HepG2 (cell line): ENCODE results near the gene IWS1. TPM values are rescaled to one million over a fixed set of nuclear protein-coding genes. Genes with fewer than 3 reads are reported as not detected.

Experiments used
- ATAC-seq: fragments of 200-7000 bp; cut with Tn5 transposase; 3 replicates; pipeline ENCODE4 v1.9.1; 2020; ENCODE audit warnings: mild to moderate bottlenecking, moderate library complexity
- BruUV-seq: library from RNA; stranded (reverse); fragments of 400-500 nt; replicated peaks from 2 replicates; lab custom pipeline; 2021; lab: Mats Ljungman, UMichigan
- CTCF ChIA-PET: fragments of 300-600 bp; formaldehyde crosslinking; extraction: SDS; loops from one replicate; lab custom pipeline; 2021; ENCODE audit warnings: low total read pairs, inconsistent platforms, low intra/inter-chr PET ratio; lab: Yijun Ruan, JAX
- POLR2A ChIA-PET: fragments of 350-600 bp; sonication (Branson Sonifier 250); formaldehyde crosslinking; loops from one replicate; lab custom pipeline; 2020; ENCODE audit warnings: antibody characterized with exemption, inconsistent platforms; lab: Yijun Ruan, JAX
- DNase-seq: peaks from one replicate; pipeline ENCODE4 v3.0.0-alpha.2; 2015; ENCODE audit warnings: low spot score
- FAIRE-seq: peaks from 3 replicates; lab custom pipeline; 2011; peaks lifted over from hg19 to GRCh38; lab: Jason Lieb, UNC
- H2AFZ ChIP-seq: one replicate; pipeline ENCODE4 v1.6.1; 2011; ENCODE audit warnings: low read length, inconsistent platforms
- H3K27ac ChIP-seq: fragments of 300-600 bp; 3 replicates; pipeline ENCODE4 v1.8.0; 2011; ENCODE audit warnings: mixed run types, mild to moderate bottlenecking, mixed read lengths, low read length, inconsistent platforms; ENCODE audit not compliant: insufficient read depth; ENCODE audit errors: extremely low read length
- H3K27me3 ChIP-seq, 2 experiments: fragments of 200-600 bp in 1 of 2; 2 replicates in 1 of 2; 3 replicates in 1 of 2; pipeline versions ENCODE4 v1.6.0 to v1.8.0; 2011; ENCODE audit warnings: low read length in 2 of 2, mild to moderate bottlenecking in 2 of 2, moderate library complexity in 2 of 2, inconsistent platforms in 1 of 2; ENCODE audit not compliant: insufficient read depth in 2 of 2, control insufficient read depth in 1 of 2
- H3K36me3 ChIP-seq, 2 experiments: fragments of 200-600 bp in 1 of 2; replicated peaks in 1 of 2; 2 replicates in 1 of 2; 3 replicates in 1 of 2; pipeline versions ENCODE4 v1.5.1 to v1.8.0; 2011; ENCODE audit warnings: low read length in 2 of 2, inconsistent platforms in 1 of 2; ENCODE audit not compliant: insufficient read depth in 2 of 2, control insufficient read depth in 1 of 2
- H3K4me1 ChIP-seq: 2 replicates; pipeline ENCODE4 v1.5.1; 2012; ENCODE audit warnings: low read length, inconsistent platforms; ENCODE audit not compliant: insufficient read depth
- H3K4me2 ChIP-seq: 2 replicates; pipeline ENCODE4 v1.6.0; 2011; ENCODE audit warnings: low read depth, low read length, inconsistent platforms
- H3K4me3 ChIP-seq, 3 experiments: fragments of 200-600 bp in 1 of 3; sonication (generic), shearing (Covaris generic) in 1 of 3; replicated peaks in 1 of 3; 2 replicates each; pipeline ENCODE4 v1.5.1; 2011 to 2016; ENCODE audit warnings: low read length in 3 of 3, inconsistent platforms in 2 of 3, low read depth in 2 of 3, mild to moderate bottlenecking in 2 of 3, control low read depth in 1 of 3, mixed read lengths in 1 of 3; ENCODE audit not compliant: insufficient read depth in 1 of 3
- H3K79me2 ChIP-seq: one replicate; pipeline ENCODE4 v1.6.1; 2011; ENCODE audit warnings: low read length, inconsistent platforms; ENCODE audit not compliant: insufficient read depth
- H3K9ac ChIP-seq: 2 replicates; pipeline ENCODE4 v1.6.0; 2011; ENCODE audit warnings: mild to moderate bottlenecking, low read depth, low read length, inconsistent platforms; ENCODE audit not compliant: insufficient read depth
- H3K9me3 ChIP-seq: 2 replicates; pipeline ENCODE4 v1.5.1; 2012; ENCODE audit warnings: mild to moderate bottlenecking, low read length
- H4K20me1 ChIP-seq: 2 replicates; pipeline ENCODE4 v1.6.0; 2011; ENCODE audit warnings: inconsistent platforms, mild to moderate bottlenecking, low read length, moderate library complexity; ENCODE audit not compliant: insufficient read depth
- ATF6 ChIP-seq: sonication (generic); formaldehyde crosslinking; conservative IDR thresholded peaks from 2 replicates; pipeline ENCODE4 v1.4.0; 2020; ENCODE audit warnings: missing genetic modification reagents
- FOSL2 ChIP-seq: sonication (generic); formaldehyde crosslinking; IDR thresholded peaks from 2 replicates; pipeline ENCODE4 v1.4.0; 2020; ENCODE audit warnings: missing genetic modification reagents
- HMGXB3 ChIP-seq: sonication (generic); formaldehyde crosslinking; IDR thresholded peaks from 2 replicates; pipeline ENCODE4 v1.4.0; 2020; ENCODE audit warnings: missing genetic modification reagents, borderline replicate concordance
- HOXD1 ChIP-seq: sonication (generic); formaldehyde crosslinking; IDR thresholded peaks from 2 replicates; pipeline ENCODE4 v1.5.0; 2020; ENCODE audit warnings: missing genetic modification reagents
- JUN ChIP-seq: sonication (generic); formaldehyde crosslinking; IDR thresholded peaks from 2 replicates; pipeline ENCODE4 v1.4.0; 2020; ENCODE audit warnings: mild to moderate bottlenecking, missing genetic modification reagents
- NFYB ChIP-seq: sonication (generic); formaldehyde crosslinking; IDR thresholded peaks from 2 replicates; pipeline ENCODE4 v1.4.0; 2020; ENCODE audit warnings: missing genetic modification reagents
- NR2F2 ChIP-seq: IDR thresholded peaks from 2 replicates; pipeline ENCODE4 v1.6.1; 2012; ENCODE audit warnings: low read depth, inconsistent platforms, borderline replicate concordance
- POLR2G ChIP-seq: fragments of 200-400 bp; formaldehyde crosslinking; IDR thresholded peaks from 2 replicates; pipeline ENCODE4 v1.6.1; 2018; ENCODE audit warnings: mild to moderate bottlenecking, low read depth, low read length, moderate library complexity
- PRMT3 ChIP-seq: sonication (generic); formaldehyde crosslinking; IDR thresholded peaks from 2 replicates; pipeline ENCODE4 v1.8.1; 2022; ENCODE audit warnings: low read depth, mild to moderate bottlenecking, moderate library complexity, missing genetic modification reagents, borderline replicate concordance
- SAP130 ChIP-seq: IDR thresholded peaks from 2 replicates; pipeline ENCODE4 v1.6.1; 2016; ENCODE audit warnings: low read depth
- ZMYM4 ChIP-seq: sonication (generic); formaldehyde crosslinking; IDR thresholded peaks from 2 replicates; pipeline ENCODE4 v1.8.1; 2023; ENCODE audit warnings: mild to moderate bottlenecking, missing genetic modification reagents
- ZNF329 ChIP-seq: sonication (generic); formaldehyde crosslinking; IDR thresholded peaks from 2 replicates; pipeline ENCODE4 v1.9.0; 2021; ENCODE audit warnings: low read depth, mild to moderate bottlenecking, missing genetic modification reagents
- ZNF543 ChIP-seq: sonication (generic); formaldehyde crosslinking; IDR thresholded peaks from 2 replicates; pipeline ENCODE4 v1.4.0; 2020; ENCODE audit warnings: mild to moderate bottlenecking, missing genetic modification reagents
- ZNF615 ChIP-seq: sonication (generic); formaldehyde crosslinking; IDR thresholded peaks from 2 replicates; pipeline ENCODE4 v1.5.0; 2020; ENCODE audit warnings: mild to moderate bottlenecking, missing genetic modification reagents, borderline replicate concordance
- ZNF777 ChIP-seq: sonication (generic); formaldehyde crosslinking; IDR thresholded peaks from 2 replicates; pipeline ENCODE4 v1.4.0; 2020; ENCODE audit warnings: missing genetic modification reagents
- WGBS: methylation state at CpG from one replicate; pipeline ENCODE4 v1.1.6; 2017; ENCODE audit warnings: low lambda C conversion rate; 5-methylcytosine and 5-hydroxymethylcytosine counted together
- in situ Hi-C: cut with HindIII; loops from 2 replicates; pipeline ENCODE4 v1.10.0; 2017; ENCODE audit warnings: low pct_unique_long_range_greater_than_20kb; ENCODE audit not compliant: extremely low pct_ligation_motif_present
- intact Hi-C: fragments of 100-400 bp; cut with micrococcal nuclease; formaldehyde crosslinking; loops from one replicate; pipeline ENCODE4 v1.10.0; 2022; ENCODE audit not compliant: unreplicated experiment
- polyA plus RNA-seq, 8 experiments: library from polyadenylated mRNA; depleted of rRNA in 3 of 8; stranded (reverse) in 7 of 8; unstranded in 1 of 8; fragments of >200 nt; fragmentation: Illumina TruSeq in 4 of 8; extraction: Trizol in 4 of 8; gene quantifications; 2 replicates each; pipeline versions ENCODE4 v1.2.1 to v1.2.3, GENCODE V29; 2011 to 2016; ENCODE audit warnings: low read depth in 4 of 8, missing spikeins in 1 of 8, mixed read lengths in 1 of 8; ENCODE audit not compliant: insufficient read depth in 1 of 8
- total RNA-seq, 5 experiments: library from RNA; depleted of rRNA; stranded (reverse); fragments of >200 nt; fragmentation: Illumina TruSeq; extraction: Trizol; gene quantifications; 2 replicates each; pipeline ENCODE4 v1.2.3, GENCODE V29; 2016; ENCODE audit warnings: low read depth in 1 of 5
- TF ChIP-seq, protein P1 (sequence below): sonication (generic); formaldehyde crosslinking; IDR thresholded peaks from 2 replicates; pipeline ENCODE4 v1.8.1; 2023; ENCODE audit warnings: mild to moderate bottlenecking, missing genetic modification reagents, borderline replicate concordance

IWS1 gene
- total and polyA plus RNA-seq, 2 of the 13 experiments (the other 11 are each of a cell fraction or from before 2014, with no cell fraction given), result 28.9 to 62.3 TPM

- no peak for TF ChIP-seq ZNF543 (CRISPR knock-in tag)
- no peak for TF ChIP-seq JUN
- no peak for TF ChIP-seq NR2F2
- TF ChIP-seq ZNF615 (CRISPR knock-in tag), result no peak
Measured at GRCh38 chr2:127516041-127516762, 10.1 kb downstream of the IWS1 start (continued).

GRCh38 chr2:127515383-127515915 is 10.8 kb downstream of the IWS1 start:
- H3K27ac ChIP-seq, result no peak overlapping the region
- ChIA-PET CTCF (no interaction called here), POLR2A (interaction anchor here (3.4 kb wide), 1 partner anchor 11 kb away, joined by 16 read pairs; the partner anchor contains the start of gene IWS1)
- H3K4me2 ChIP-seq, result no peak overlapping the region
- FAIRE-seq (no peak), DNase-seq (no peak), ATAC-seq (no peak)
- H3K27me3 ChIP-seq, result no peaks in the 10 kb centered on the region
- H3K4me3 ChIP-seq, result no peak overlapping the region
- intact Hi-C loops (no loop called here), in situ Hi-C loops (no loop called here)
- TF ChIP-seq ZMYM4 (CRISPR knock-in tag) (no peak), HMGXB3 (CRISPR knock-in tag) (no peak), POLR2G (no peak), PRMT3 (no peak), SAP130 (CRISPR knock-in tag) (no peak), ZNF777 (no peak), HOXD1 (CRISPR knock-in tag) (no peak), NFYB (CRISPR knock-in tag) (no peak), FOSL2 (CRISPR knock-in tag) (no peak), ATF6 (CRISPR knock-in tag) (no peak), ZNF329 (CRISPR knock-in tag) (no peak)
- TF ChIP-seq, protein P1, sequence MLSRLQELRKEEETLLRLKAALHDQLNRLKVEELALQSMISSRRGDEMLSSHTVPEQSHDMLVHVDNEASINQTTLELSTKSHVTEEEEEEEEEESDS, result no peak
- peaks cover 91% of the 10 kb centered on the region for H3K79me2 ChIP-seq
- peaks cover 28% of the 10 kb centered on the region for H4K20me1 ChIP-seq
- WGBS, result 97% methylated on average over 6 of the region's 6 CpGs
- no peak overlapping the region for H2AFZ ChIP-seq
- H3K4me1 ChIP-seq, result peaks cover 36% of the 10 kb centered on the region
- H3K36me3 ChIP-seq, result peaks cover 17 to 62% of the 10 kb centered on the region in 2 experiments
- H3K9ac ChIP-seq, result no peak overlapping the region
- BruUV-seq, result no TSS peak
- H3K9me3 ChIP-seq, result no peaks in the 10 kb centered on the region
